BE2C (cell line): Measurements from ENCODE around the gene CFDP1.

Experiments
- DNase-seq: peaks from one replicate; pipeline ENCODE4 v3.0.0-alpha.2; 2020
- H3K27me3 ChIP-seq: fragments of 250-450 bp; sonication (Bioruptor Pico); 2 replicates; pipeline ENCODE4 v1.5.1; 2020; ENCODE audit warnings: mild to moderate bottlenecking
- H3K36me3 ChIP-seq: fragments of 250-450 bp; sonication (Bioruptor Pico); 2 replicates; pipeline ENCODE4 v1.5.1; 2020; ENCODE audit warnings: mild to moderate bottlenecking
- H3K4me1 ChIP-seq: fragments of 250-450 bp; sonication (Bioruptor Pico); 2 replicates; pipeline ENCODE4 v1.5.1; 2020
- H3K4me3 ChIP-seq: 2 replicates; pipeline ENCODE4 v1.5.1; 2011; ENCODE audit warnings: low read depth, low read length
- H3K9me3 ChIP-seq: fragments of 250-450 bp; sonication (Bioruptor Pico); 2 replicates; pipeline ENCODE4 v1.5.1; 2020
- TF ChIP-seq, protein P1 (sequence below): IDR thresholded peaks from 2 replicates; pipeline ENCODE4 v1.5.1; 2012; ENCODE audit warnings: mild to moderate bottlenecking, low read depth, low read length

CFDP1 gene

DNA sequence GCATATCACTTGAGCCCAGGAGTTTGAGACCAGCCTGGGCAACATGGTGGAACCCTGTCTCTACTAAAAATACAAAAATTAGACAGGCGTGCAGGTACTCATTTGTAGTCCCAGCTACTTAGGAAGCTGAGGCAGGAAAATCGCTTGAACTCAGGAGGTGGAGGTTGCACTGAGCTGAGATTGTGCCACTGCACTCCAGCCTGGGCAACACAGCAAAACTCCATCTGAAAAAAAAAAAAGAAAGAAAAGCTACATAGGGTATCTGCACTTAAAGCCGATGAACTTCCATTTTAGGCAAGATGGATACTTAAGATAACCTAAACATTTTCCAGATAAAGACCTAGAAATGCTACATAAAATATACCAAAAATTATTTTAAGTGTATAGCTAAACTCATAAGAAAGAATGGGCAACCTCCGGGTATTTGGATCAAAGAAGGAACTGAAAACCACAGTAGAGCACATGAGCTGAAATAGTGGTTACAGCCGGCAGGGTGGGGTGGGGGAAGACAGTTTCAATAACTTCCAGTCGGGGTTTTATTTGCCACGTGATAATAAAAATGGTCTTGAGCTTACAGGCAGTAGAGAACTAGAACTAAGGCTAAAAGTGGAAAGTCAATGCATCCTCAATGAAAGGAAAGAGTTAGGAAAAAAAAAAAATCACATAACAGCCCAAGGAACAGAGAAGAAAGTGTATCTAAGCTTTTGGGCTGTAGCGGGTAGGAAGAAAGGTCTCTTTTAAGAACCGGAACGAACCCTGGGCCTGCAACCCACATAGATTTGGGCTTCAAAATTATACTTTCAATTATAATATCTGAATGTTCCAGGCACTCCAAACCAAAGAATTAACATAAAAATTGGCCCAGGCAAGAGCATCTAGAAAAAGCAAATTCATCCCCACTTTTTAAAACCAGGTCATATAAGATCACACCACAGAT is 53.1 kb downstream of the CFDP1 start:
- no peak for DNase-seq
- Histone ChIP-seq H3K4me1 (no peaks in the 10 kb centered on the region), H3K27me3 (no peaks in the 10 kb centered on the region), H3K4me3 (no peak overlapping the region), H3K36me3 (peaks cover 8% of the 10 kb centered on the region), H3K9me3 (no peaks in the 10 kb centered on the region)
- TF ChIP-seq, protein P1, sequence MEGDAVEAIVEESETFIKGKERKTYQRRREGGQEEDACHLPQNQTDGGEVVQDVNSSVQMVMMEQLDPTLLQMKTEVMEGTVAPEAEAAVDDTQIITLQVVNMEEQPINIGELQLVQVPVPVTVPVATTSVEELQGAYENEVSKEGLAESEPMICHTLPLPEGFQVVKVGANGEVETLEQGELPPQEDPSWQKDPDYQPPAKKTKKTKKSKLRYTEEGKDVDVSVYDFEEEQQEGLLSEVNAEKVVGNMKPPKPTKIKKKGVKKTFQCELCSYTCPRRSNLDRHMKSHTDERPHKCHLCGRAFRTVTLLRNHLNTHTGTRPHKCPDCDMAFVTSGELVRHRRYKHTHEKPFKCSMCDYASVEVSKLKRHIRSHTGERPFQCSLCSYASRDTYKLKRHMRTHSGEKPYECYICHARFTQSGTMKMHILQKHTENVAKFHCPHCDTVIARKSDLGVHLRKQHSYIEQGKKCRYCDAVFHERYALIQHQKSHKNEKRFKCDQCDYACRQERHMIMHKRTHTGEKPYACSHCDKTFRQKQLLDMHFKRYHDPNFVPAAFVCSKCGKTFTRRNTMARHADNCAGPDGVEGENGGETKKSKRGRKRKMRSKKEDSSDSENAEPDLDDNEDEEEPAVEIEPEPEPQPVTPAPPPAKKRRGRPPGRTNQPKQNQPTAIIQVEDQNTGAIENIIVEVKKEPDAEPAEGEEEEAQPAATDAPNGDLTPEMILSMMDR: no peak

GRCh38 chr16:75379339-75379738 is 54.0 kb downstream of the CFDP1 start:
- H3K9me3 ChIP-seq: no peaks in the 10 kb centered on the region
- H3K4me3 ChIP-seq: no peak overlapping the region
- TF ChIP-seq, protein P1: no peak
- DNase-seq: no peak
- H3K4me1 ChIP-seq: no peaks in the 10 kb centered on the region
- peaks cover 8% of the 10 kb centered on the region for H3K36me3 ChIP-seq
- no peaks in the 10 kb centered on the region for H3K27me3 ChIP-seq

- TF ChIP-seq, protein P1: no peak
- Histone ChIP-seq H3K36me3 (peaks cover 8% of the 10 kb centered on the region), H3K9me3 (no peaks in the 10 kb centered on the region), H3K4me3 (no peak overlapping the region), H3K4me1 (no peaks in the 10 kb centered on the region), H3K27me3 (no peaks in the 10 kb centered on the region)
- DNase-seq: no peak
Measured at GRCh38 chr16:75378616-75379015, 54.7 kb downstream of the CFDP1 start.

- DNase-seq: no peak
- H3K4me3 ChIP-seq: no peak overlapping the region
- H3K27me3 ChIP-seq: no peaks in the 10 kb centered on the region
- TF ChIP-seq, protein P1: no peak
- no peaks in the 10 kb centered on the region for H3K4me1 ChIP-seq
- no peaks in the 10 kb centered on the region for H3K9me3 ChIP-seq
- peaks cover 8% of the 10 kb centered on the region for H3K36me3 ChIP-seq
Measured at GRCh38 chr16:75377729-75378386, 55.4 kb downstream of the CFDP1 start.

GRCh38 chr16:75376475-75377161 is 56.7 kb downstream of the CFDP1 start:
- TF ChIP-seq, protein P1: no peak
- no peaks in the 10 kb centered on the region for H3K4me1 ChIP-seq
- H3K36me3 ChIP-seq: peaks cover 8% of the 10 kb centered on the region
- no peak for DNase-seq
- no peak overlapping the region for H3K4me3 ChIP-seq
- H3K27me3 ChIP-seq: no peaks in the 10 kb centered on the region
- H3K9me3 ChIP-seq: no peaks in the 10 kb centered on the region
